Activated CD4-positive, alpha-beta T cell treated with anti-CD3 and anti-CD28 coated beads, Interleukin-2, Interleukin-6, amounts not matched to agents 100 ng/mL and 50 ng/mL, durations not matched to agents 16 hours and 8 hours (primary cell): Measurements from ENCODE around the gene PNLIPRP2.

Experiments used
- DNase-seq: peaks from one replicate; pipeline ENCODE4 v3.0.0-alpha.2; 2020

The PNLIPRP2 gene

GRCh38 chr10:116620423-116621400 is at the start of gene PNLIPRP2:
TSS of gene PNLIPRP2 (plus strand) at chr10:116620953.
- no peak for DNase-seq

- no peak for DNase-seq
Measured at GRCh38 chr10:116574797-116575196, 46.0 kb upstream of the PNLIPRP2 start.

GRCh38 chr10:116587878-116588591 is 32.7 kb upstream of the PNLIPRP2 start:
- no peak for DNase-seq

GRCh38 chr10:116588995-116589394 is 31.8 kb upstream of the PNLIPRP2 start:
- DNase-seq: no peak

- DNase-seq: no peak
Measured at GRCh38 chr10:116589926-116590325, 30.8 kb upstream of the PNLIPRP2 start.

- no peak for DNase-seq
Measured at GRCh38 chr10:116590590-116591444, 29.9 kb upstream of the PNLIPRP2 start, which contains the start of gene PNLIPRP1. TSS of gene PNLIPRP1 (plus strand) at chr10:116590959. CDS start at chr10:116591130, 171 bp downstream.

- DNase-seq: no peak
Measured at GRCh38 chr10:116593139-116593740, 27.5 kb upstream of the PNLIPRP2 start.

GRCh38 chr10:116594525-116595035 is 26.2 kb upstream of the PNLIPRP2 start:
- no peak for DNase-seq

GRCh38 chr10:116596062-116596461 is 24.7 kb upstream of the PNLIPRP2 start:
- no peak for DNase-seq

GRCh38 chr10:116597543-116597942 is 23.2 kb upstream of the PNLIPRP2 start:
- no peak for DNase-seq

GRCh38 chr10:116598329-116598728 is 22.4 kb upstream of the PNLIPRP2 start:
- DNase-seq: no peak

GRCh38 chr10:116599991-116600390 is 20.8 kb upstream of the PNLIPRP2 start:
- DNase-seq: no peak

- no peak for DNase-seq
Measured at GRCh38 chr10:116602648-116603400, 17.9 kb upstream of the PNLIPRP2 start.

GRCh38 chr10:116606061-116606483 is 14.7 kb upstream of the PNLIPRP2 start:
- no peak for DNase-seq

GRCh38 chr10:116607336-116607735 is 13.4 kb upstream of the PNLIPRP2 start:
- DNase-seq: no peak

GRCh38 chr10:116608686-116609594 is 11.8 kb upstream of the PNLIPRP2 start:
- DNase-seq: no peak

- DNase-seq: no peak
Measured at GRCh38 chr10:116610443-116611152, 10.2 kb upstream of the PNLIPRP2 start.

GRCh38 chr10:116611153-116611545 is 9.6 kb upstream of the PNLIPRP2 start:
- no peak for DNase-seq

- no peak for DNase-seq
Measured at GRCh38 chr10:116612107-116612769, 8.5 kb upstream of the PNLIPRP2 start.
